Rectal smooth muscle tissue (tissue), 1 donor: Measurements from ENCODE around the gene UFD1.

Source experiments
- H3K27ac ChIP-seq: one replicate; pipeline ENCODE4 v1.7.0; 2013; ENCODE audit warnings: low read depth, low read length, inconsistent platforms
- H3K27me3 ChIP-seq: one replicate; pipeline ENCODE4 v1.7.0; 2013; ENCODE audit warnings: low read length; ENCODE audit not compliant: control insufficient read depth, insufficient read depth
- H3K36me3 ChIP-seq: one replicate; pipeline ENCODE4 v1.7.0; 2013; ENCODE audit warnings: low read length; ENCODE audit not compliant: control insufficient read depth, insufficient read depth
- H3K4me1 ChIP-seq: one replicate; pipeline ENCODE4 v1.7.0; 2013; ENCODE audit warnings: low read length; ENCODE audit not compliant: control insufficient read depth, insufficient read depth
- H3K4me3 ChIP-seq: one replicate; pipeline ENCODE4 v1.7.0; 2013; ENCODE audit warnings: low read length
- H3K9ac ChIP-seq: one replicate; pipeline ENCODE4 v1.7.0; 2013; ENCODE audit warnings: low read length

The UFD1 gene, protein sequence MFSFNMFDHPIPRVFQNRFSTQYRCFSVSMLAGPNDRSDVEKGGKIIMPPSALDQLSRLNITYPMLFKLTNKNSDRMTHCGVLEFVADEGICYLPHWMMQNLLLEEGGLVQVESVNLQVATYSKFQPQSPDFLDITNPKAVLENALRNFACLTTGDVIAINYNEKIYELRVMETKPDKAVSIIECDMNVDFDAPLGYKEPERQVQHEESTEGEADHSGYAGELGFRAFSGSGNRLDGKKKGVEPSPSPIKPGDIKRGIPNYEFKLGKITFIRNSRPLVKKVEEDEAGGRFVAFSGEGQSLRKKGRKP

DNA sequence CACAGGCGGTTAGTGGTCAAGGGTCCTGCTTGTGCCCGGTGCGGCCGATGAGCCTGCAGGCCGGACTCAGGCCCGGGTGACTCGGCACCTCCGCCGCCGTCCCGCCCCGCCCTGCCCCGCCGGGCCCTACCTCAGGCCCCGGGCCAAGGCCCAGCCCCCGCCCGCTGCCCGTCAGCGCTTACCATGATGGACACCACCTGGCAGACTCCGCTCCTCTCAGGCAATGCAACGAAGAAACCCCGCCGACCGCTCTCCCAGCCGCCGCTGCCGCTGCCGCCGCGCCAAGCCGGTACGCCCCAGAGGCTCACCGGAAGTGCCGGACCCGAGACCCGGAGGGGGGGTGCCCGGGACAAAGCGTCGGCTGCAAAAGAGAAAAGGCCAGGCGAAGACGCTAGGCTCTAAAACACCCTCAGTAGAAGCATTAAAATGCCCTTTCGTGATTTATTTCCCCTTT lies at the start of gene UFD1:
TSS of gene UFD1 (minus strand) at position 293 of the 454 bp plus-strand sequence. CDS start at position 185, 108 bp downstream.
- peak within 1 kb of the TSS; percentile 81 for H3K9ac ChIP-seq
- peaks cover 4% of the 10 kb centered on the region for H3K36me3 ChIP-seq
- H3K4me1 ChIP-seq: peaks cover 9% of the 10 kb centered on the region

DNA sequence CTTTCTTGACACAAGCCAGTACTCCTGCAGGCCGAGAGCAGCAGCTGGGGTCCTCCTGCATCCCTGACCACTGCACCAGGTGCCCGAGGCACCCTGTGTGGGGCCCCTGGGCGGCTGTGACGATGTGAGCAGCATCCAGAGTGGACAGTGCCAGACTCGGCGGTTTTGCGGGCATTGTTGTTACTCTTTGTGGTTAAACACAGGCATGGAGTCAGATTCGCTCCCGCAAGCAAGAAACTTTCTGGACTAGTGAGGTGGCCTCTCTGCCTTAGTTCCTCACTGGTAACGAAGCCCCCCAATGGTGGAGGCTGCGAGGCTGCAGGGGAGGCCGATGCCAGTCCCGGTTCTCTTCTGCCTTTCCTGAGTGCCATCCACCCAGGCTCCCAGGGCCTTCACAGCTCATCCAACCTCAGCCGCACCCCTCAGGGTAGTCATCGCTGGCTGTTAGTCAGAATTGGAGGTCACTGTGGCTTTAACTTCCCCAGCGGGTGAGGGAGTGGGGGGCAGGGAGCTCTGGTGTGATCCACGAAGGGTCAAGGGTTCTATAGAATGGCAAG lies 48.9 kb upstream of the UFD1 start:
- Histone ChIP-seq H3K4me1 (no peaks in the 10 kb centered on the region), H3K4me3 (no peak overlapping the region), H3K27ac (no peak overlapping the region), H3K9ac (no peak overlapping the region), H3K27me3 (peaks cover 12% of the 10 kb centered on the region), H3K36me3 (no peaks in the 10 kb centered on the region)

More for the DNA sequence above, at the start of gene UFD1:
- H3K4me3 ChIP-seq: peak within 1 kb of the TSS; percentile 89
- H3K27me3 ChIP-seq: no peaks in the 10 kb centered on the region
- peak within 1 kb of the TSS; percentile 100 for H3K27ac ChIP-seq

DNA sequence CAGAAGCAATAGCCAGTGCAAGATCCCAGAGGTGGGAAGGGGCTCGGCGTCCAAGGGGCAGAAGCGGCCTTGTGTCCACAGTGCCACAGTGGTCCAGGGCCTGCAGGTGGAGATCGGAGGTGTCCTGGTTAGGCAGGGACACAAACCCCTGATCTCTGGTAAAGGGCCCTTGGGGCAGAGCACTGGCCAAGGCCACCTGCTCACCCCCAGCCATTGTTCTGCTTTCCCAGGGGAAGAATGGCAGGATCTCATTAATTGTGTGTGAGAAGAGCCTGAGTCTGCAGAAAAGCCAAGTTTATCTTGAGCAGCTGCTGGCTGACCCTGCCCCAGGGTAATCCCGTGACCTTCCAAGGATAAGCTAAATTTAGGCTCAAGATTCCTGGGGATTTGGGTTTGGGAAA lies 48.3 kb upstream of the UFD1 start:
- Histone ChIP-seq H3K27ac (no peak overlapping the region), H3K4me1 (no peaks in the 10 kb centered on the region), H3K4me3 (no peak overlapping the region), H3K36me3 (no peaks in the 10 kb centered on the region), H3K9ac (no peak overlapping the region), H3K27me3 (peaks cover 12% of the 10 kb centered on the region)

DNA sequence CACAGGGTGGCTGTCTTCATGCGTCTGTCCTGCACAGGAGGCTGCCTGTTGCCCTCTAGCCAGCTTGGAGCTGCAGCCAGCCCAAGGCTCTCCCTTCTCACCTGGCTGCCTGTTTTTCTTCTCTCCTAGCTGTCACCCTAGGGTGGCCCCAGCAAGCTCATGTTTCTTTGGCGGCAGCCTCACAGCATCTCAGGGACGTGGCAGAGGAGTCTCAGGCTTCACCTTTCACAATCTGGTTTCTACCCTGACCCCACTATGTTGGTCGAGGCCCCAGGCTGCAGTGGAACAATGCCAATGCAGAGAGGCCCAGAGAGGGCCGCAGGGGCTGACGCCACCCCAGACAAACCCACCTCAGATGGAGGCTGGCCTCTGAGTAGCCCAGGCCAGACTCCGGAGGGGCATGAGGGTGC lies 47.7 kb upstream of the UFD1 start:
- Histone ChIP-seq H3K27ac (no peak overlapping the region), H3K4me1 (no peaks in the 10 kb centered on the region), H3K4me3 (no peak overlapping the region), H3K36me3 (no peaks in the 10 kb centered on the region), H3K9ac (no peak overlapping the region), H3K27me3 (peaks cover 12% of the 10 kb centered on the region)

DNA sequence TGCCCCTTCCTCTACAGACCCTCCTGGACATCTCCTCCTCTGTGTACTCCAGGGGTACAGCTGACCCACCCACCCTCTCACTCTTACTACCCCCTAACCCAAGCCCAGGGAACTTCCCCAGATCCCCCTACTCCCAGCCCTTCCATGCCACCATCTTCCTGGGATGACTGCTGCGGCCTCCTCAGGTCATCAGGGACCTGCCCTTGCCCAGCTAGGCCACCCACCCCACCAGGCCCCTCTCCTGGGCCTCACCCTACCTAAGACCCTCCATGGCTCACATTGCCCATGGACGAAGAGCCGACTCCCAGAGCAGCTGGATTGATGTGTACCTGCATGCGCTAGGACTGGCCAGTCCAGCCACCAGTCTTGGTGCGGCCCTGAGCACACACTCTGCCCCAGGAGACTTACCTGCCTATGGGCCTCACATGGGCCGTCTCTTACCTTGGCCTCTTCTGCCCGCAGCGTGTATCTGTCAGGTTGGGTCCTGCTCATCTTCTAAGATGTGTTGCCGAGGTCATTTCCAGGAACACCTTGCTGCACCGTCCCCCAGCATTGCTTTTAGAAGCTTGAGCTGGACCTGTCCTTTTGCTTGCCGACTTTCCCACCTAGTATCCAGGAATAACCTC lies 47.2 kb upstream of the UFD1 start:
- H3K4me1 ChIP-seq: no peaks in the 10 kb centered on the region
- no peak overlapping the region for H3K9ac ChIP-seq
- H3K4me3 ChIP-seq: no peak overlapping the region
- H3K36me3 ChIP-seq: no peaks in the 10 kb centered on the region
- H3K27me3 ChIP-seq: peaks cover 12% of the 10 kb centered on the region
- no peak overlapping the region for H3K27ac ChIP-seq

DNA sequence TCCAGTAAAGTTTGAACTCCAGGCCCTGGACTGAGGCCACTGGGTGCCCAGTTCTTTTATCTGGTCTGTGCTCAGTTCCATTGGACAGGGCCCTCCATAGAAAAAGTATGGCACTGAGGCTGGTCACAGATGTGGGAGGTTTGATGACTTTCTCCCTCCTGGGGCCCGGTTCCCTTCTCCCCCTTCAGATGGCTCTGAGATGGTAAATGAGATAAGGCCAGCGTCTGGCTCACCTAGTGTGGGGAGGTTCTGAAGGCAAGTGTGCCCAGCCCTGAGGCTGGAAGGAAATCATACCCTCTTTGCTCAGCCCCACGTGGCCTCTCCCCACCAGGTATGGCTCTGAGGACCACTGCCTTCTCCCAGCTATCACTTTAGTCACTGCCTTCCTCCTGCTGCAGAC lies 46.7 kb upstream of the UFD1 start:
- no peaks in the 10 kb centered on the region for H3K36me3 ChIP-seq
- no peaks in the 10 kb centered on the region for H3K4me1 ChIP-seq
- no peak overlapping the region for H3K4me3 ChIP-seq
- H3K27me3 ChIP-seq: peaks cover 12% of the 10 kb centered on the region
- no peak overlapping the region for H3K9ac ChIP-seq
- no peak overlapping the region for H3K27ac ChIP-seq

DNA sequence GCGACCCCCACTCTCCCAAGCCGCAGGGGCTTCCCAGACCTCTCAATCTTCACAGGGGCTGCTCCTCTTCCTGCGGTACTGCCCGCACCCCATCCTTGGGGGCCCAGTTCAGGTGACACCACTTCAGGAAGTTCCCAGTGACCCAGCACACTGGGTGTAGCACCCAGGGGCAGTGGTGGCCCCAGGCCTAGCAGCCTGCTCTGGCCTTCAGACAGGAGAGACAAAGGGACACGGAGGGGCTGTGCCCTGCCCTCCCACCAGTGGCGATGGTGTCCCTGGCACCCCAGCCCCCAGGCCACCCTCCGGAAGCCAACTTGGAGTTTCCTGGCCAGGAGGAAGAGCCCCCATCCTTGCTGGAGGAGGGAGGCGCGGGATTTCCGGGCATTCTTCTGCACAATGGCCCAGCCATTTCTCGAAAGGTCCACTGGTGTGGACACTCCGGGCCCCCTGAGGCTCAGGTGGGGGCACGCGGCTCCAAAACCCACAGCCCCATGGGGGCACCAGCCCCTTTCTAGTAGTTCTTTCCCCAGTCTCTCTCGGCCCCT lies 46.2 kb upstream of the UFD1 start:
- Histone ChIP-seq H3K4me1 (no peaks in the 10 kb centered on the region), H3K9ac (no peak overlapping the region), H3K36me3 (no peaks in the 10 kb centered on the region), H3K27me3 (peaks cover 12% of the 10 kb centered on the region), H3K27ac (peak overlapping the region; percentile 14), H3K4me3 (peak overlapping the region; percentile 9)

DNA sequence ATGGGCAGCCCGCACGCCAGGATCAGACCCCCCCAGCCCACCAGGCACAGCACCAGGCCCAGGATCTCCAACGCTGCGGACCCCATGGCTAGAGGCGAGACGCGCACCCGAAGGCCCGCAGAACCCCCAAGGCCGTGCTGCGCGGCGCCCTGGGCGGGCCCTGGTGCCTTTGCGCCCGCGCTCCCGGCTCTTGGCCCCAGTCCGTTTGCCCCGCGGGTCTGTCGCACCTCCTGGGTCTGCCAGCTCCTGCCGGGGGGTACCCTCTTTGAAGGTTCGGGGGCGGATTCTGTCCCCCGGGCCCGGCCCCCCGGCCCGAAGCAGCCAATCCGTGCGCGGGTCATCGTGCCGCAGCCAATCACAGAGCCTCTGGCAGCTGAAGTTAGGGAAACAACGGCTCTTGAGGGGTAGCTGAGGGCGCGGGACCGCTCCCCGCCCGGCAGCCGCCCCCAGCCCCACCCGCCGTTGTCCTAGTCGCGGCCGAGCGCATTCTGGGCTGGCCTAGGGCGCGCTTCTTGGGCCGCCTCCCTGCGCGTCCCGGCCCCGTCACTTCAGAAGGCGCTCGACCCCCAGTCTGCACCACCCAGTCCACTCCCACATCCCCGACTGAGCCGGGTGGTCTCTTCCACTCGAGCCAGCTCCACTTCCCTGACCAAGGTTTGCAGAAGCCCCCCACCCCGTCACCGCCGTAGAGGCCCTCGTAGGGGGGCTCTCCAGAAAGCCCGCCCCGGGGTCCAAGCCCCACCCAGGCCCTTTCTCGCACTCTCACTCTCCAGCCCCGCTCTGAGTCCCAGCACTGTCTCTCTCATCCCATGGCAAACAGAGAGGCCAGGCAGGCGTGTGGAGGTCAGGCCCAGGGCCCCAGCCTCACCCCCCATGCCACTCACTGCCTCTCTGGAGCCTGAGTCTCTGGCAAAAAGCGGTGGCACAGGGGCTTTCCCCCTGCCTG lies 45.5 kb upstream of the UFD1 start, which contains the start of gene CLDN5:
TSS of gene CLDN5 (minus strand) at position 241 of the 946 bp plus-strand sequence. CDS start at position 86, 155 bp downstream.
- Histone ChIP-seq H3K27ac (peak within 1 kb of the TSS; percentile 14), H3K4me3 (peak within 1 kb of the TSS; percentile 55), H3K27me3 (peaks cover 12% of the 10 kb centered on the region), H3K4me1 (no peaks in the 10 kb centered on the region), H3K9ac (no peak within 1 kb of the TSS), H3K36me3 (no peaks in the 10 kb centered on the region)

DNA sequence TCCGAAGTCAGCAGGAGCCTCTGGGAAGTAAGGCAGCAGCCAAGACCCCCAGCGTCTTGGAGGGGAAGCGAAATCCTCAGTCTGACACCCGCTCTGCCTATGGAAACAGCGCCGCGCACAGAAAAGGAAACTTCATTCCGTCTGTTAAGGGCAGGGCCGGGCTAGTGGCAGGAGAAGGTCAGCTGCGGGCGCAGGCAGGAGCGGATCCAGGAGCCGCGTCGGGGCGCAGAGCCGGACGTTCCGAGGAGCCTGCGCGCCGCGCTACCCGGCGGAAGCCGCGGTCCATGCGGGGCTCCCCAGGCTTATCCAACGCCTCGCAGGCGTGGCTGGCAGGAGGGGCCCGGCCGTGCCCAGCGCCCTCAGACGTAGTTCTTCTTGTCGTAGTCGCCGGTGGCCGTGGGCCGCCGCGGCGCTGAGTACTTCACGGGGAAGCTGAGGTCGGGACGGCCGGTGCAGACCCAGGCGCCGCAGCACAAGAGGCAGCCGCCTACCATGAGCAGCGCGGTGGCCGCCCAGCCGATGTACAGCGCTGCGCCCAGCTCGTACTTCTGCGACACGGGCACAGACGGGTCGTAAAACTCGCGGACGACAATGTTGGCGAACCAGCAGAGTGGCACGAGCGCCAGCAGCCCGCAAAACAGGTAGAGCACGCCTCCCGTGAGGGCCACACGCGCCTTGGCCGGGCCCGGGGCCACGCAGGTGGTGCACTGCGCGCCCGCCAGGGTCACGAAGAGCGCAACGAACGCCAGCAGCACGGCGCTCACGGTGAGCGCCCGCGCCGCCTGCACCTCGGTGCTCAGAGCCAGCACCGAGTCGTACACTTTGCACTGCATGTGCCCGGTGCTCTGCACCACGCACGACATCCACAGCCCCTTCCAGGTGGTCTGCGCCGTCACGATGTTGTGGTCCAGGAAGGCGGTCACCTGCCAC lies 44.5 kb upstream of the UFD1 start:
- H3K36me3 ChIP-seq: no peaks in the 10 kb centered on the region
- H3K9ac ChIP-seq: no peak overlapping the region
- H3K4me3 ChIP-seq: peak overlapping the region; percentile 55
- H3K27me3 ChIP-seq: peaks cover 12% of the 10 kb centered on the region
- H3K27ac ChIP-seq: no peak overlapping the region
- no peaks in the 10 kb centered on the region for H3K4me1 ChIP-seq

DNA sequence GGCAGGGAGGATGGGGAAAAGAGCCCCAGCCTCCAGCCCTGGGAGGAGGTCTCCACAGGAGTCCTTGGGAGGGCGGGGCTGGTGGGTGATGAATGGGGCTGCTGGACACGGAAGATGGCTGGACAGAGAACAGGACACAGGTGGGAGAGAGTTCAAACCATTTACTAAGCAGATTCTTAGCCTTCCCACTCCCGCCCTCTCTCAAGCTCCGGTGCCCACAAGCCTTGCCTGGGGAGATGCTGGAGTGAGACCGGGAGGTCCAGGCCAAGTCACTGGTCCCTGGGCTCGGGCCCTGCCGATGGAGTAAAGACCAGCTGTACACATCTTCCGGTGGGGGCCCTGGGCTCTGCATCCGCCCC lies 43.9 kb upstream of the UFD1 start:
- Histone ChIP-seq H3K36me3 (no peaks in the 10 kb centered on the region), H3K4me1 (no peaks in the 10 kb centered on the region), H3K27ac (no peak overlapping the region), H3K9ac (no peak overlapping the region), H3K4me3 (peak overlapping the region; percentile 55), H3K27me3 (peaks cover 12% of the 10 kb centered on the region)

DNA sequence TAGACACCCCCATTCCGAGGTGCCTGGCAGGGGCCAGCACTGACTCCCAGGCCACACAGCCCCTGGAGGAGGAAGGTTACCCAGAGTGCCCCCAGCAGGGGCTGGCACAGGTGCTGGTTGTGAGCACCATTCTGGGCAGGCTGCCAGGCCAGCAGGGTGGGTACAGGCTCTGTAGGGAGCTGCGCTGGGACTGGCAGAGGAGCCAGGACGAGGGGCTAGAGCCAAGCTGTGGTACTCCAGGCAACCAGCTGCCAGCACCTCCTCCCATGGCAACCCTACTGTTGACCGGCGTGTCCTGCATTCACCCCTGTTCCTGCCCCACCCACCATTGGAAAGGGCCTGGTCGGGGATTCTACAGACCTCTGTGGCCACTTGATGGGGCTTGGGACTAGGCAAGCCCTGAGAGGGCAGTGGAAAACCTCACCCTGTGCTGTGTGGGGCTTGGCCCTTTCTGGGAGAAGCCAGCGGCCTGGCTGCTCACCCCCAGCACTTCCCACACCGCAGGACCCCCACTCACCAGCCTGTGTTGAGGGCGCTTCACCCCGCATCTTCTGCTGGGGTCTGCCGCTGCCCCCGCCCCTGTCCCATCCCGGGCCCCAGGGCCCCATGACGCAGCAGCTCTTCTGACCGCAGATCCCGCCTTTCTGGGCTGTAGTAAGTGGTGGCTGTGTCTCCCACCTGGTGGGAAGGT lies 43.3 kb upstream of the UFD1 start:
- Histone ChIP-seq H3K4me3 (peak overlapping the region; percentile 13), H3K27ac (no peak overlapping the region), H3K9ac (no peak overlapping the region), H3K36me3 (no peaks in the 10 kb centered on the region), H3K4me1 (no peaks in the 10 kb centered on the region), H3K27me3 (peaks cover 12% of the 10 kb centered on the region)
